GM12873 (cell line): ENCODE results near the gene KIAA0232.
A peak's percentile ranks its signal among the peaks of the same experiment; 100 is the strongest.

Source experiments
- CTCF ChIP-seq: IDR thresholded peaks from 2 replicates; pipeline ENCODE4 v1.5.1; 2012; ENCODE audit warnings: low read depth, mild to moderate bottlenecking, moderate library complexity, low read length, control low read depth; ENCODE audit not compliant: insufficient read depth; ENCODE audit errors: missing control alignments

Gene KIAA0232

GRCh38 chr4:6891436-6892170, 109.1 kb downstream of the KIAA0232 start:
- no peak for TF ChIP-seq CTCF

GRCh38 chr4:6892190-6892908, 109.8 kb downstream of the KIAA0232 start:
- TF ChIP-seq CTCF, result peak; percentile 17

GRCh38 chr4:6892909-6893202, 110.3 kb downstream of the KIAA0232 start:
- no peak for TF ChIP-seq CTCF

- TF ChIP-seq CTCF, result no peak
Measured at GRCh38 chr4:6893449-6894085, 111.0 kb downstream of the KIAA0232 start.

- TF ChIP-seq CTCF, result no peak
Measured at GRCh38 chr4:6894086-6894478, 111.6 kb downstream of the KIAA0232 start.

GRCh38 chr4:6894528-6895498, 112.3 kb downstream of the KIAA0232 start:
- TF ChIP-seq CTCF, result no peak
